Colonic mucosa (tissue), 4 donors: ENCODE results near the gene WWC1. TPM values are rescaled to one million over a fixed set of nuclear protein-coding genes. Genes with fewer than 3 reads are reported as not detected.
A peak's percentile ranks its signal among the peaks of the same experiment; 100 is the strongest.

Experiments used
- DNase-seq: peaks from one replicate; pipeline ENCODE4 v3.0.0-alpha.2; 2020
- H3K27ac ChIP-seq: fragments of 200-600 bp; one replicate; pipeline ENCODE4 v1.8.0; 2021
- H3K27me3 ChIP-seq: fragments of 200-600 bp; one replicate; pipeline ENCODE4 v1.8.0; 2021
- H3K36me3 ChIP-seq: fragments of 200-600 bp; one replicate; pipeline ENCODE4 v1.8.0; 2021
- H3K4me1 ChIP-seq: fragments of 200-600 bp; one replicate; pipeline ENCODE4 v1.8.0; 2021; ENCODE audit warnings: mild to moderate bottlenecking
- H3K4me3 ChIP-seq: fragments of 200-600 bp; one replicate; pipeline ENCODE4 v1.8.0; 2021
- H3K9ac ChIP-seq, 2 donors: one replicate each; pipeline ENCODE4 v1.7.0; 2013; ENCODE audit warnings: control low read depth in 2 of 2, low read depth in 2 of 2, low read length in 2 of 2
- H3K9me3 ChIP-seq: fragments of 200-600 bp; one replicate; pipeline ENCODE4 v1.8.0; 2021
- intact Hi-C: fragments of 100-400 bp; cut with DNase I; formaldehyde crosslinking; loops from one replicate; pipeline ENCODE4 v1.14.1; 2022
- total RNA-seq, 2 donors: library from RNA; stranded (reverse); fragmentation: NEBNext Ultra II Directional in 1 of 2; extraction: Animal tissue kit (Norgen Biotek cat#: 25700) in 1 of 2; gene quantifications; one replicate each; pipeline ENCODE4 v1.2.1, GENCODE V29; 2021
- TF ChIP-seq, protein P1 (sequence below): fragments of 200-600 bp; IDR thresholded peaks from one replicate; pipeline ENCODE4 v1.8.0; 2022; ENCODE audit warnings: antibody characterized with exemption, mild to moderate bottlenecking
- donor health status: healthy.
- donor health status: DM: no; HTN: no; CAD: no.
- donor health status: DM: no; HTN: no; CAD: no.

Gene WWC1
- total RNA-seq, 2 donors from 2014 or later = 15.3 to 33.3 TPM

DNA sequence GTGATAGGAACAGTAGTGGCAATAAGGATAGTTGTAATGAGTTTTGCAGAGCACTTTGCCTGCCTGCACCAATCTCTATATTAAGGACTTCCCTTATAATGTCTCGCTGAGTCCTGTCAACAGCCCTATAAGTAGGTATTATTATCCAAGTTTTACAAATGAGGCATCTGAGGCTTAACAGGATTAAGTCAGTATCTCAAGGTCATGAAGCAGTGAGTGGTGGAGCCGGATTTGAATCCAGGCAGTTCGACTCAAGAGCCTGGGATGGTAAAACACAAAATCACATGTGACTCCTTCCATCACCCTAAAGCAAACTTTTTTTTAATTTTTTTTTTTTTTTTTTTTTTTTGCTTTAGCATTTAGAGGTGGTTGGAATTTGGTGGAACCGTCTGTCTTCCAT is 135.8 kb downstream of the WWC1 start:
- H3K27me3 ChIP-seq = no peaks in the 10 kb centered on the region
- DNase-seq = no peak
- intact Hi-C loops = no loop called here
- no peaks in the 10 kb centered on the region for H3K36me3 ChIP-seq
- TF ChIP-seq, protein P1, sequence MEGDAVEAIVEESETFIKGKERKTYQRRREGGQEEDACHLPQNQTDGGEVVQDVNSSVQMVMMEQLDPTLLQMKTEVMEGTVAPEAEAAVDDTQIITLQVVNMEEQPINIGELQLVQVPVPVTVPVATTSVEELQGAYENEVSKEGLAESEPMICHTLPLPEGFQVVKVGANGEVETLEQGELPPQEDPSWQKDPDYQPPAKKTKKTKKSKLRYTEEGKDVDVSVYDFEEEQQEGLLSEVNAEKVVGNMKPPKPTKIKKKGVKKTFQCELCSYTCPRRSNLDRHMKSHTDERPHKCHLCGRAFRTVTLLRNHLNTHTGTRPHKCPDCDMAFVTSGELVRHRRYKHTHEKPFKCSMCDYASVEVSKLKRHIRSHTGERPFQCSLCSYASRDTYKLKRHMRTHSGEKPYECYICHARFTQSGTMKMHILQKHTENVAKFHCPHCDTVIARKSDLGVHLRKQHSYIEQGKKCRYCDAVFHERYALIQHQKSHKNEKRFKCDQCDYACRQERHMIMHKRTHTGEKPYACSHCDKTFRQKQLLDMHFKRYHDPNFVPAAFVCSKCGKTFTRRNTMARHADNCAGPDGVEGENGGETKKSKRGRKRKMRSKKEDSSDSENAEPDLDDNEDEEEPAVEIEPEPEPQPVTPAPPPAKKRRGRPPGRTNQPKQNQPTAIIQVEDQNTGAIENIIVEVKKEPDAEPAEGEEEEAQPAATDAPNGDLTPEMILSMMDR = no peak
- no peak overlapping the region for H3K9ac ChIP-seq
- H3K27ac ChIP-seq = no peak overlapping the region
- H3K9me3 ChIP-seq = no peaks in the 10 kb centered on the region
- no peak overlapping the region for H3K4me3 ChIP-seq
- H3K4me1 ChIP-seq = no peaks in the 10 kb centered on the region

DNA sequence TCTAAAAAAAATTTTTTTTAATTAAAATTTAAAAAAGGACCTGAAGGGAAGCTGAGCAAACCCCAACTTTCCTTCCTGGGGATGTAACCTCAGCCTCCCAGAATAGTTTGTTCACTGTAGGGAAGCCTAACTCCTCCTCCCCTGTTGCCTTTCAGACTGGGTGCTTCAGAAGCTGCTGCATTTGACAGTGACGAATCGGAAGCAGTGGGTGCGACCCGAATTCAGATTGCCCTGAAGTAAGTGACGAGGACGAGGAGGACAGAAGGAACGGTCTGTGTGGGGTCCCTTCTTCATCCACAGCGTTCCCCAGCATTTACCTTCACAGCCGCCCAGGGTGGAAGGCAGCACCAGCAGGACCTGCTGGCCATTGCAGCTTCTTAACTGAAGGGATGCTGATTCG is 137.1 kb downstream of the WWC1 start:
- DNase-seq = no peak
- Histone ChIP-seq H3K27me3 (no peaks in the 10 kb centered on the region), H3K9me3 (no peaks in the 10 kb centered on the region), H3K36me3 (no peaks in the 10 kb centered on the region), H3K4me1 (no peaks in the 10 kb centered on the region), H3K27ac (no peak overlapping the region), H3K4me3 (no peak overlapping the region), H3K9ac (no peak overlapping the region)
- intact Hi-C loops = no loop called here
- TF ChIP-seq, protein P1 = no peak

DNA sequence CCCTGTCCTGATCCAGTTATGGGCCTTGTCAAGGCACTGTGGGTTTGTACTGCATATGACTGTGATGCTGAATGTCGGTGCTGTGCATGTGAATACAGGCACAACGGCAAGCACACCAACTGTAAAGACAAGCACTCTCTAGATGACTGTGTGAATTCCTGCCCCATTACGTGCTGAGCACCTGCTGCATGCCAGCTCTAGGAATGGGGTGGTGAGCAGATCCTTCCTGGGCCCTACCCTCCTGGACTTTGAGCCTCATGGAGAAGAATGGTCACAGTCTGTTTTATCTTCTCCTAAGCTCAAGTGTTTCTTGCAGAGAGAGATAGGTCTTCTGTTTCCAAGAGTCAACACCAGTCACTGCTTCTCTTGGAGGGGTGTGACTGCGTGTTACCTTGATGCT is 138.9 kb downstream of the WWC1 start:
- H3K27ac ChIP-seq = no peak overlapping the region
- H3K27me3 ChIP-seq = no peaks in the 10 kb centered on the region
- H3K36me3 ChIP-seq = no peaks in the 10 kb centered on the region

DNA sequence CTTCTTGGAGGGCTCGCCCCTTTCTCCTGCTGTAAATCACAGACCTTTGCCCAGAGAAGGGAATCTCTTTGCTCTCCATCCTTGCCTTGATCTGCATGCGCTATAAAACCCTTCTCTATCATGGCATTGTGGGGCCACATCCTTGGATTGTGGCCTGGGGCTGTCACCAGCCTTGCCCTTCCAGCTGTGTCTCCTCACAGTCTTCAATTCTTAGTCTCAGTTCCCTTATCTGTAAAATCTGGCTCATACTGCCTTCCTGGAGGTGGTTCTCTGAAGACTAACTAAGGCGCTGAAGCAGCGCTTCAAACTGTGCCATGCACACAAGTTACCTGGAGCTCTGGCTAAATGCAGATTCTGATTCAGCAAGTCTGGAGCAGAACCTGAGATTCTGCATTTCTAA is 141.5 kb downstream of the WWC1 start:
- no peaks in the 10 kb centered on the region for H3K9me3 ChIP-seq
- DNase-seq = no peak
- no peak overlapping the region for H3K27ac ChIP-seq
- no peaks in the 10 kb centered on the region for H3K36me3 ChIP-seq
- intact Hi-C loops = no loop called here
- TF ChIP-seq, protein P1 = no peak
- no peak overlapping the region for H3K9ac ChIP-seq
- no peaks in the 10 kb centered on the region for H3K4me1 ChIP-seq
- no peak overlapping the region for H3K4me3 ChIP-seq
- H3K27me3 ChIP-seq = no peaks in the 10 kb centered on the region

More for the DNA sequence above, 138.9 kb downstream of the WWC1 start:
- no peaks in the 10 kb centered on the region for H3K4me1 ChIP-seq
- DNase-seq = peak; percentile 31
- no peak overlapping the region for H3K4me3 ChIP-seq
- TF ChIP-seq, protein P1 = no peak
- intact Hi-C loops = no loop called here
- H3K9ac ChIP-seq = no peak overlapping the region
- H3K9me3 ChIP-seq = no peaks in the 10 kb centered on the region

DNA sequence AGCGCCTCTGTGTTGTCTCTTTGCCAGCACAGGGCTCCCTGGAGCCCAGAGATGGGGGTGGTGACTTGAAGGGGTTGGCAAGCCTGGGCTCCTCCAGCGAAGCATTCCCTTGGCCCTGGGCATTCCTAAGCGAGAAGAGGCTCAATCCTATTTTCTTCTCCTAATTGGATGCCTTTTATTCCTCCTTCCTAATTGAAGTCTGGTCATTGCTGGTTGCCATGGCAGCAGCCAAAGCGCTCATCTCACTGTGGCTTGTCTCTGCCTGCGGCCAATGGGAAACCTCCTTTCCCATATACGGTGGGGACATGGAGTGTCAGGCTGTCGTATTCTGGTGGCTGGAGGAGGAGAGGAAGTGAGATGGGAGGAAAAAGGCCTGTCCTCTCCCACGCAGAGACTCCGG is 142.6 kb downstream of the WWC1 start:
- Histone ChIP-seq H3K9ac (no peak overlapping the region), H3K9me3 (no peaks in the 10 kb centered on the region), H3K4me3 (no peak overlapping the region), H3K4me1 (no peaks in the 10 kb centered on the region), H3K27me3 (no peaks in the 10 kb centered on the region), H3K27ac (no peak overlapping the region), H3K36me3 (no peaks in the 10 kb centered on the region)
- DNase-seq = no peak
- TF ChIP-seq, protein P1 = no peak
- intact Hi-C loops = no loop called here
